HCT116 (cell line): ENCODE results near the gene FGGY. TPM values are rescaled to one million over a fixed set of nuclear protein-coding genes. Genes with fewer than 3 reads are reported as not detected.

Experiments
- ATAC-seq: fragments of 200-7000 bp; cut with Tn5 transposase; 2 replicates; pipeline ENCODE4 v1.9.1; 2020; ENCODE audit warnings: mild to moderate bottlenecking, moderate library complexity
- BruUV-seq: library from RNA; stranded (reverse); fragments of 400-500 nt; replicated peaks from 2 replicates; lab custom pipeline; 2021; lab: Mats Ljungman, UMichigan
- CTCF ChIA-PET: fragments of 300-600 bp; sonication (Branson Sonifier 250); formaldehyde crosslinking; loops from one replicate; lab custom pipeline; 2021; ENCODE audit warnings: antibody characterized with exemption; lab: Charles Lee
- POLR2A ChIA-PET: fragments of 300-600, 350-600 bp; sonication (Branson Sonifier 250); formaldehyde crosslinking; loops from one replicate; lab custom pipeline; 2021; ENCODE audit warnings: antibody characterized with exemption; lab: Charles Lee
- RAD21 ChIA-PET, 2 experiments: fragments of 300-600 bp; sonication (Branson Sonifier 250); formaldehyde crosslinking; loops; one replicate each; lab custom pipeline; 2023; ENCODE audit warnings: low total read pairs in 2 of 2; ENCODE audit not compliant: uncharacterized antibody in 2 of 2, unreplicated experiment in 2 of 2, low non-redundant PET in 1 of 2; lab: Charles Lee
- DNase-seq: peaks from one replicate; pipeline ENCODE4 v3.0.0-alpha.2; 2010; ENCODE audit warnings: low read depth, low spot score
- H2AFZ ChIP-seq: fragments of 200-600 bp; shearing (Covaris generic), sonication (generic); 2 replicates; pipeline ENCODE4 v1.6.1; 2017; ENCODE audit warnings: low read depth, mixed run types, mixed read lengths, antibody characterized with exemption, low read length; ENCODE audit not compliant: poor library complexity, severe bottlenecking
- H3K27ac ChIP-seq: 2 replicates; pipeline ENCODE4 v1.5.1; 2012; ENCODE audit warnings: low read depth, low read length
- H3K27me3 ChIP-seq: fragments of 200-600 bp; sonication (generic); 2 replicates; pipeline ENCODE4 v1.6.1; 2016; ENCODE audit warnings: mixed run types, low read length, mixed read lengths; ENCODE audit not compliant: insufficient read depth
- H3K36me3 ChIP-seq, 2 experiments: fragments of 200-500 bp in 1 of 2; fragments of 200-600 bp in 1 of 2; sonication (Bioruptor generic) in 1 of 2; sonication (generic) in 1 of 2; 2 replicates each; pipeline versions ENCODE4 v1.5.1 to v1.6.1; 2014 to 2016; ENCODE audit warnings: low read length in 2 of 2, inconsistent platforms in 1 of 2, mixed read lengths in 1 of 2, mixed run types in 1 of 2; ENCODE audit not compliant: insufficient read depth in 2 of 2, control insufficient read depth in 1 of 2
- H3K4me1 ChIP-seq, 2 experiments: fragments of 200-600 bp in 1 of 2; sonication (generic) in 1 of 2; 2 replicates each; pipeline versions ENCODE4 v1.5.1 to v1.6.1; 2012 to 2017; ENCODE audit warnings: low read length in 2 of 2, inconsistent platforms in 1 of 2, mild to moderate bottlenecking in 1 of 2, mixed read lengths in 1 of 2, mixed run types in 1 of 2, moderate library complexity in 1 of 2; ENCODE audit not compliant: insufficient read depth in 2 of 2, control insufficient read depth in 1 of 2
- H3K4me2 ChIP-seq: fragments of 200-600 bp; sonication (generic); 2 replicates; pipeline ENCODE4 v1.6.1; 2017; ENCODE audit warnings: mixed run types, low read length, mixed read lengths
- H3K4me3 ChIP-seq, 2 experiments: fragments of 200-600 bp in 1 of 2; sonication (generic) in 1 of 2; replicated peaks in 1 of 2; 2 replicates each; pipeline ENCODE4 v1.5.1; 2011 to 2016; ENCODE audit warnings: low read length in 2 of 2, control low read depth in 1 of 2, low read depth in 1 of 2, mild to moderate bottlenecking in 1 of 2, mixed read lengths in 1 of 2, mixed run types in 1 of 2
- H3K79me2 ChIP-seq: fragments of 200-600 bp; sonication (generic); 2 replicates; pipeline ENCODE4 v1.6.1; 2017; ENCODE audit warnings: mild to moderate bottlenecking, mixed run types, low read length, moderate library complexity, mixed read lengths; ENCODE audit not compliant: insufficient read depth
- H3K9ac ChIP-seq: fragments of 200-600 bp; sonication (generic); 2 replicates; pipeline ENCODE4 v1.6.1; 2016; ENCODE audit warnings: low read length, mixed read lengths
- H3K9me2 ChIP-seq: fragments of 200-600 bp; sonication (generic), shearing (Covaris generic); 2 replicates; pipeline ENCODE4 v1.6.1; 2017; ENCODE audit warnings: mixed run types, mild to moderate bottlenecking, moderate library complexity; ENCODE audit not compliant: insufficient read depth
- H3K9me3 ChIP-seq, 2 experiments: fragments of 200-500 bp in 1 of 2; fragments of 200-600 bp in 1 of 2; sonication (Bioruptor generic) in 1 of 2; sonication (generic) in 1 of 2; 2 replicates each; pipeline ENCODE4 v1.6.1; 2014 to 2017; ENCODE audit warnings: low read length in 2 of 2, mixed read lengths in 2 of 2, inconsistent platforms in 1 of 2, low read depth in 1 of 2, mild to moderate bottlenecking in 1 of 2, mixed run types in 1 of 2, moderate library complexity in 1 of 2; ENCODE audit not compliant: control insufficient read depth in 1 of 2, insufficient read depth in 1 of 2
- H4K20me1 ChIP-seq: fragments of 200-600 bp; sonication (generic), shearing (Covaris generic); 2 replicates; pipeline ENCODE4 v1.6.1; 2017; ENCODE audit warnings: mixed run types, mild to moderate bottlenecking, moderate library complexity; ENCODE audit not compliant: insufficient read depth
- CBX3 ChIP-seq: IDR thresholded peaks from 2 replicates; pipeline ENCODE4 v1.6.1; 2012; ENCODE audit warnings: low read depth
- CEBPB ChIP-seq: IDR thresholded peaks from 2 replicates; pipeline ENCODE4 v1.6.1; 2012; ENCODE audit warnings: low read depth
- EGR1 ChIP-seq: IDR thresholded peaks from 2 replicates; pipeline ENCODE4 v1.6.1; 2012; ENCODE audit warnings: low read depth
- EZH2 ChIP-seq: fragments of 200-600 bp; sonication (generic); IDR thresholded peaks from 2 replicates; pipeline ENCODE4 v1.6.1; 2017; ENCODE audit warnings: antibody characterized with exemption, mixed run types
- FOSL1 ChIP-seq: IDR thresholded peaks from 2 replicates; pipeline ENCODE4 v1.6.1; 2012; ENCODE audit warnings: low read depth
- JUND ChIP-seq: IDR thresholded peaks from 2 replicates; pipeline ENCODE4 v1.6.1; 2012
- POLR2A ChIP-seq: IDR thresholded peaks from 2 replicates; pipeline ENCODE4 v1.7.0; 2011; ENCODE audit warnings: borderline replicate concordance; ENCODE audit not compliant: insufficient read depth, insufficient read length; ENCODE audit errors: extremely low read depth
- RAD21 ChIP-seq: IDR thresholded peaks from 2 replicates; pipeline ENCODE4 v1.6.1; 2012; ENCODE audit warnings: low read depth, mild to moderate bottlenecking
- SP1 ChIP-seq: IDR thresholded peaks from 2 replicates; pipeline ENCODE4 v1.6.1; 2012; ENCODE audit warnings: low read depth
- ZNF274 ChIP-seq: fragments of 200-500 bp; sonication (Bioruptor generic); IDR thresholded peaks from 2 replicates; pipeline ENCODE4 v1.6.1; 2014; ENCODE audit warnings: mild to moderate bottlenecking, low read depth, low read length, inconsistent platforms
- intact Hi-C: fragments of 100-400 bp; cut with micrococcal nuclease; formaldehyde crosslinking; loops from 2 replicates; pipeline ENCODE4 v1.10.0; 2022
- total RNA-seq: library from RNA; stranded (reverse); gene quantifications from one replicate; pipeline ENCODE4 v1.2.1, GENCODE V29; 2021; ENCODE audit not compliant: unreplicated experiment
- TF ChIP-seq, protein P1 (sequence below): IDR thresholded peaks from 2 replicates; pipeline ENCODE4 v1.6.1; 2011; ENCODE audit warnings: mild to moderate bottlenecking, low read length, moderate library complexity; ENCODE audit not compliant: insufficient replicate concordance; ENCODE audit errors: extremely low read depth
- TF ChIP-seq, protein P2 (sequence below), 3 experiments: fragments of 200-600 bp in 1 of 3; sonication (generic) in 1 of 3; IDR thresholded peaks in 2 of 3; conservative IDR thresholded peaks in 1 of 3; 2 replicates each; pipeline ENCODE4 v1.5.1; 2012 to 2017; ENCODE audit warnings: low read depth in 2 of 3, low read length in 2 of 3, antibody characterized with exemption in 1 of 3, borderline replicate concordance in 1 of 3, control low read depth in 1 of 3, mild to moderate bottlenecking in 1 of 3, mixed read lengths in 1 of 3, mixed run types in 1 of 3, moderate library complexity in 1 of 3; ENCODE audit not compliant: insufficient read depth in 1 of 3
- TF ChIP-seq, protein P3 (sequence below): IDR thresholded peaks from 2 replicates; pipeline ENCODE4 v1.6.1; 2012

Gene FGGY
- total RNA-seq, 1 experiment from 2014 or later: 10.6 TPM

DNA sequence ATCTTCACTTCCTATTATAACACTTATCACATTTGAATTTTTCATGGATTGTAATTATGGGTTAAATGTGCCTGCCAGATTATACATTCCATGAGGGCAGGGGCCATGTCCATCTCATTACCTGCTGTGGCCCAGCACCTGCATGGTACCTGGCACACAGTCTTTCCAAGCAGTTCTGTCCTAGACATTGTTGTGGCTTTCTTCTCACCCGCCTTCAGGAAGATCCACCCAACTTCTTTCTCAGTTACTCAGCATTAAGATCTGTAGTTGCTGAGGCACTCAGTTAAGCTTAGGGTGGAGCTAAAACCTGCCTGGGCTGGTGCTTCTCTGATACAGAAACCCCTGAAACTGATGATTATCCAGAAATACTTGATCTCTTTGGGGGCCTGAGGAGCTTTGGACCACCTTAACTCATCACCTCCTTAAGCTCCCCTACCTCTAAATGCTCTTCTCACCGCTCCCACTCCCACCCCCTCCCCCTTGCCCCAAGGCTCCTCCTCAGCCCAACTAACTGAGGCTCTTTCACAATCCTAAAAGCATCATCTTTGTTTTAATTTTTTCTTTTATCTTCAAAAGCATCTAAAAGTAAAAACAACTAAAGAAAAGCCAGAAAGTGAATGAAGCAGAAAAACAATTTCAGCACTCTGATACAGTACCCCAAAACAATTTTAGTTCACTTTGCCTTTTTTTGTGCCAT, 190.6 kb downstream of the FGGY start:
- Histone ChIP-seq H3K9me3 (no peaks in the 10 kb centered on the region), H2AFZ (no peak overlapping the region), H3K36me3 (no peaks in the 10 kb centered on the region), H3K27ac (no peak overlapping the region), H4K20me1 (no peaks in the 10 kb centered on the region), H3K4me1 (peaks cover 8 to 41% of the 10 kb centered on the region in 2 experiments), H3K4me2 (peak overlapping the region; percentile 42), H3K27me3 (no peaks in the 10 kb centered on the region), H3K9ac (no peak overlapping the region), H3K4me3 (no peak overlapping the region), H3K79me2 (no peaks in the 10 kb centered on the region), H3K9me2 (no peaks in the 10 kb centered on the region)
- BruUV-seq: no TSS peak
- no peak for DNase-seq
- ChIA-PET RAD21 (no interaction called here), CTCF (no interaction called here), POLR2A (no interaction called here)
- peak; percentile 72 for ATAC-seq
- intact Hi-C loops: no loop called here
- TF ChIP-seq SP1 (peak; percentile 24; the same call in 1 of the 2 replicates), JUND (no peak; the same call in 1 of the 2 replicates), CBX3 (0 out of 2 replicates have a peak, but pooled peaks have one; percentile 31), FOSL1 (0 out of 2 replicates have a peak, but pooled peaks have one; percentile 22)

GRCh38 chr1:59492500-59492899, 195.6 kb downstream of the FGGY start:
- H3K36me3 ChIP-seq: no peaks in the 10 kb centered on the region
- DNase-seq (no peak), ATAC-seq (no peak)
- H3K9ac ChIP-seq: no peak overlapping the region
- ChIA-PET CTCF (no interaction called here), POLR2A (no interaction called here), RAD21 (interaction anchor here in 1 of 2 experiments (0.6 kb wide), 1 partner anchor 62 kb away, joined by 3 read pairs; no protein-coding TSS in a partner anchor)
- no peak overlapping the region for H3K4me2 ChIP-seq
- no peak overlapping the region for H2AFZ ChIP-seq
- H3K27ac ChIP-seq: no peak overlapping the region
- H3K9me3 ChIP-seq: no peaks in the 10 kb centered on the region
- no peaks in the 10 kb centered on the region for H3K79me2 ChIP-seq
- peaks cover 0 to 5% of the 10 kb centered on the region in 2 experiments; a peak in 2 of 4 replicates for H3K4me1 ChIP-seq
- no peak overlapping the region for H3K4me3 ChIP-seq
- no peaks in the 10 kb centered on the region for H3K9me2 ChIP-seq
- intact Hi-C loops: loop anchor here (10.0 kb wide), 1 partner anchor 198 kb away; the partner anchor contains the start of gene FGGY
- BruUV-seq: no TSS peak
- no peaks in the 10 kb centered on the region for H4K20me1 ChIP-seq
- H3K27me3 ChIP-seq: no peaks in the 10 kb centered on the region
- TF ChIP-seq, protein P1, sequence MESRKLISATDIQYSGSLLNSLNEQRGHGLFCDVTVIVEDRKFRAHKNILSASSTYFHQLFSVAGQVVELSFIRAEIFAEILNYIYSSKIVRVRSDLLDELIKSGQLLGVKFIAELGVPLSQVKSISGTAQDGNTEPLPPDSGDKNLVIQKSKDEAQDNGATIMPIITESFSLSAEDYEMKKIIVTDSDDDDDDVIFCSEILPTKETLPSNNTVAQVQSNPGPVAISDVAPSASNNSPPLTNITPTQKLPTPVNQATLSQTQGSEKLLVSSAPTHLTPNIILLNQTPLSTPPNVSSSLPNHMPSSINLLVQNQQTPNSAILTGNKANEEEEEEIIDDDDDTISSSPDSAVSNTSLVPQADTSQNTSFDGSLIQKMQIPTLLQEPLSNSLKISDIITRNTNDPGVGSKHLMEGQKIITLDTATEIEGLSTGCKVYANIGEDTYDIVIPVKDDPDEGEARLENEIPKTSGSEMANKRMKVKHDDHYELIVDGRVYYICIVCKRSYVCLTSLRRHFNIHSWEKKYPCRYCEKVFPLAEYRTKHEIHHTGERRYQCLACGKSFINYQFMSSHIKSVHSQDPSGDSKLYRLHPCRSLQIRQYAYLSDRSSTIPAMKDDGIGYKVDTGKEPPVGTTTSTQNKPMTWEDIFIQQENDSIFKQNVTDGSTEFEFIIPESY: no peak
- TF ChIP-seq CEBPB: no peak
- no peak for TF ChIP-seq EZH2
- no peak for TF ChIP-seq RAD21
- TF ChIP-seq SP1: no peak
- TF ChIP-seq EGR1: no peak
- no peak for TF ChIP-seq POLR2A
- TF ChIP-seq, protein P2, sequence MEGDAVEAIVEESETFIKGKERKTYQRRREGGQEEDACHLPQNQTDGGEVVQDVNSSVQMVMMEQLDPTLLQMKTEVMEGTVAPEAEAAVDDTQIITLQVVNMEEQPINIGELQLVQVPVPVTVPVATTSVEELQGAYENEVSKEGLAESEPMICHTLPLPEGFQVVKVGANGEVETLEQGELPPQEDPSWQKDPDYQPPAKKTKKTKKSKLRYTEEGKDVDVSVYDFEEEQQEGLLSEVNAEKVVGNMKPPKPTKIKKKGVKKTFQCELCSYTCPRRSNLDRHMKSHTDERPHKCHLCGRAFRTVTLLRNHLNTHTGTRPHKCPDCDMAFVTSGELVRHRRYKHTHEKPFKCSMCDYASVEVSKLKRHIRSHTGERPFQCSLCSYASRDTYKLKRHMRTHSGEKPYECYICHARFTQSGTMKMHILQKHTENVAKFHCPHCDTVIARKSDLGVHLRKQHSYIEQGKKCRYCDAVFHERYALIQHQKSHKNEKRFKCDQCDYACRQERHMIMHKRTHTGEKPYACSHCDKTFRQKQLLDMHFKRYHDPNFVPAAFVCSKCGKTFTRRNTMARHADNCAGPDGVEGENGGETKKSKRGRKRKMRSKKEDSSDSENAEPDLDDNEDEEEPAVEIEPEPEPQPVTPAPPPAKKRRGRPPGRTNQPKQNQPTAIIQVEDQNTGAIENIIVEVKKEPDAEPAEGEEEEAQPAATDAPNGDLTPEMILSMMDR (IDR thresholded peaks at IDR 0.05 in 2 of 3, conservative IDR thresholded peaks at IDR 0.05 in 1 of 3; ENCODE audit: borderline replicate concordance in 1 of 3, insufficient read depth in 1 of 3, low read depth in 2 of 3, low read length in 2 of 3): no peak
- TF ChIP-seq, protein P3, sequence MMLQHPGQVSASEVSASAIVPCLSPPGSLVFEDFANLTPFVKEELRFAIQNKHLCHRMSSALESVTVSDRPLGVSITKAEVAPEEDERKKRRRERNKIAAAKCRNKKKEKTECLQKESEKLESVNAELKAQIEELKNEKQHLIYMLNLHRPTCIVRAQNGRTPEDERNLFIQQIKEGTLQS: no peak
- TF ChIP-seq ZNF274: no peak
